K562 (cell line): ENCODE measurements around the gene PARD3B. TPM values are rescaled to one million over a fixed set of nuclear protein-coding genes. Genes with fewer than 3 reads are reported as not detected.

Experiments
- ATAC-seq: fragments of 200-7000 bp; cut with Tn5 transposase; 3 replicates; pipeline ENCODE4 v1.9.1; 2020; ENCODE audit warnings: moderate library complexity
- BruUV-seq: library from RNA; stranded (reverse); fragments of 400-500 nt; replicated peaks from 2 replicates; lab custom pipeline; 2021; lab: Mats Ljungman, UMichigan
- CTCF ChIA-PET: fragments of 300-600 bp; formaldehyde crosslinking; extraction: SDS; loops from one replicate; lab custom pipeline; 2021; ENCODE audit warnings: low intra/inter-chr PET ratio; lab: Yijun Ruan, JAX
- POLR2A ChIA-PET: fragments of 300-600, 350-650 bp; sonication (Branson Sonifier 250); formaldehyde crosslinking; extraction: SDS; loops from one replicate; lab custom pipeline; 2021; ENCODE audit warnings: antibody characterized with exemption, inconsistent platforms; lab: Yijun Ruan, JAX
- DNase-seq, 4 experiments: peaks; one replicate each; pipeline versions ENCODE4 v3.0.0 to v3.0.0-alpha.2; 2011 to 2018; ENCODE audit warnings: low spot score in 3 of 4, mixed read lengths in 3 of 4; ENCODE audit errors: extremely low read depth in 1 of 4
- FAIRE-seq: peaks from 2 replicates; lab custom pipeline; 2011; peaks lifted over from hg19 to GRCh38; lab: Jason Lieb, UNC
- H2AFZ ChIP-seq: 2 replicates; pipeline ENCODE4 v1.6.0; 2011; ENCODE audit warnings: low read depth, low read length, control low read depth, inconsistent platforms
- H3K27ac ChIP-seq: fragments of 200-600 bp; 3 replicates; pipeline ENCODE4 v1.8.0; 2011; ENCODE audit warnings: low read depth, mild to moderate bottlenecking, control low read depth, inconsistent platforms, low read length, moderate library complexity, mixed read lengths; ENCODE audit errors: extremely low read depth
- H3K27me3 ChIP-seq, 2 experiments: fragments of 300-600 bp in 1 of 2; 2 replicates in 1 of 2; 3 replicates in 1 of 2; pipeline versions ENCODE4 v1.6.0 to v1.8.0; 2011; ENCODE audit warnings: inconsistent platforms in 2 of 2, low read length in 2 of 2, mild to moderate bottlenecking in 1 of 2, mixed read lengths in 1 of 2, moderate library complexity in 1 of 2; ENCODE audit not compliant: control insufficient read depth in 2 of 2, insufficient read depth in 2 of 2
- H3K36me3 ChIP-seq: fragments of 300-600 bp; 3 replicates; pipeline ENCODE4 v1.8.0; 2011; ENCODE audit warnings: mild to moderate bottlenecking, low read length, inconsistent platforms; ENCODE audit not compliant: control insufficient read depth, insufficient read depth
- H3K4me1 ChIP-seq, 2 experiments: fragments of 200-600 bp in 1 of 2; replicated peaks in 1 of 2; 2 replicates in 1 of 2; 3 replicates in 1 of 2; pipeline versions ENCODE4 v1.5.1 to v1.8.0; 2011; ENCODE audit warnings: inconsistent platforms in 2 of 2, low read length in 2 of 2, mild to moderate bottlenecking in 1 of 2, mixed read lengths in 1 of 2, moderate library complexity in 1 of 2; ENCODE audit not compliant: control insufficient read depth in 2 of 2, insufficient read depth in 2 of 2
- H3K4me2 ChIP-seq: 2 replicates; pipeline ENCODE4 v1.6.1; 2011; ENCODE audit warnings: low read length, control low read depth, inconsistent platforms, mixed read lengths; ENCODE audit not compliant: insufficient read depth
- H3K4me3 ChIP-seq: fragments of 200-600 bp; sonication (generic), shearing (Covaris generic); 2 replicates; pipeline ENCODE4 v1.5.1; 2016; ENCODE audit warnings: control low read depth, inconsistent platforms
- H3K79me2 ChIP-seq: fragments of 200-600 bp; 3 replicates; pipeline ENCODE4 v1.8.0; 2011; ENCODE audit warnings: low read length, inconsistent platforms; ENCODE audit not compliant: control insufficient read depth, insufficient read depth
- H3K9ac ChIP-seq, 2 experiments: 2 replicates each; pipeline versions ENCODE4 v1.6.0 to v1.6.1; 2011; ENCODE audit warnings: low read depth in 2 of 2, low read length in 2 of 2, control low read depth in 1 of 2, inconsistent platforms in 1 of 2, mild to moderate bottlenecking in 1 of 2, mixed read lengths in 1 of 2; ENCODE audit not compliant: insufficient read depth in 1 of 2
- H3K9me1 ChIP-seq: one replicate; pipeline ENCODE4 v1.6.0; 2011; ENCODE audit warnings: inconsistent platforms, mild to moderate bottlenecking, low read length, moderate library complexity; ENCODE audit not compliant: control insufficient read depth, insufficient read depth
- H3K9me3 ChIP-seq: replicated peaks from 2 replicates; pipeline ENCODE4 v1.5.1; 2011; ENCODE audit warnings: low read depth, low read length, inconsistent platforms; ENCODE audit not compliant: control insufficient read depth, insufficient read depth
- H4K20me1 ChIP-seq: replicated peaks from 2 replicates; pipeline ENCODE4 v1.6.1; 2011; ENCODE audit warnings: low read length, inconsistent platforms, mixed read lengths; ENCODE audit not compliant: control insufficient read depth, insufficient read depth
- EHMT2 ChIP-seq: fragments of 450-650 bp; IDR thresholded peaks from 2 replicates; pipeline ENCODE4 v1.6.1; 2018; ENCODE audit warnings: antibody characterized with exemption
- ESRRB ChIP-seq: fragments of 250-450 bp; sonication (Bioruptor Pico); IDR thresholded peaks from 2 replicates; pipeline ENCODE4 v1.5.0; 2020; ENCODE audit warnings: mild to moderate bottlenecking, moderate library complexity, borderline replicate concordance
- FOXM1 ChIP-seq, 2 experiments: fragments of 450-650 bp in 1 of 2; sonication (generic) in 1 of 2; formaldehyde crosslinking in 1 of 2; IDR thresholded peaks; 2 replicates each; pipeline versions ENCODE4 v1.6.1 to v1.9.0; 2017 to 2022; ENCODE audit warnings: low read depth in 2 of 2, mild to moderate bottlenecking in 2 of 2, missing genetic modification reagents in 1 of 2, moderate library complexity in 1 of 2
- GTF2E2 ChIP-seq: fragments of 200-800 bp; sonication (Bioruptor generic); IDR thresholded peaks from 2 replicates; pipeline ENCODE4 v1.6.1; 2016; ENCODE audit warnings: missing genetic modification characterization, missing compliant biosample characterization
- GTF3C2 ChIP-seq: IDR thresholded peaks from 3 replicates; pipeline ENCODE4 v1.6.1; 2011; ENCODE audit warnings: borderline replicate concordance, mild to moderate bottlenecking, moderate library complexity; ENCODE audit not compliant: insufficient read length; ENCODE audit errors: extremely low read depth
- JUN ChIP-seq, 2 experiments: sonication (generic) in 1 of 2; formaldehyde crosslinking in 1 of 2; IDR thresholded peaks; 2 replicates each; pipeline versions ENCODE4 v1.6.1 to v1.8.0; 2012 to 2022; ENCODE audit warnings: borderline replicate concordance in 2 of 2, mild to moderate bottlenecking in 2 of 2, improper control_type of control experiment in 1 of 2, low read depth in 1 of 2, low read length in 1 of 2, missing genetic modification reagents in 1 of 2
- PRPF4 ChIP-seq: fragments of 200-400 bp; formaldehyde crosslinking; IDR thresholded peaks from one replicate; pipeline ENCODE4 v1.6.1; 2017; ENCODE audit warnings: low read length, low read depth, mild to moderate bottlenecking; ENCODE audit not compliant: insufficient read depth, poor library complexity, severe bottlenecking
- RBBP5 ChIP-seq: fragments of 200-600 bp; sonication (generic); IDR thresholded peaks from 2 replicates; pipeline ENCODE4 v1.6.1; 2012; ENCODE audit warnings: borderline replicate concordance, mild to moderate bottlenecking, low read length, control low read depth, inconsistent platforms; ENCODE audit not compliant: insufficient read depth, poor library complexity, severe bottlenecking
- RBM15 ChIP-seq: fragments of 200-400 bp; formaldehyde crosslinking; IDR thresholded peaks from 2 replicates; pipeline ENCODE4 v1.6.1; 2018; ENCODE audit warnings: mild to moderate bottlenecking, low read length, moderate library complexity; ENCODE audit not compliant: insufficient read depth
- RBM17 ChIP-seq: fragments of 200-400 bp; formaldehyde crosslinking; IDR thresholded peaks from 2 replicates; pipeline ENCODE4 v1.6.1; 2017; ENCODE audit warnings: low read depth, mild to moderate bottlenecking, low read length, borderline replicate concordance
- RCOR1 ChIP-seq, 2 experiments: IDR thresholded peaks; 2 replicates each; pipeline ENCODE4 v1.6.1; 2012; ENCODE audit warnings: low read depth in 2 of 2, low read length in 2 of 2, borderline replicate concordance in 1 of 2, improper control_type of control experiment in 1 of 2
- SIN3B ChIP-seq: fragments of 450-650 bp; IDR thresholded peaks from 2 replicates; pipeline ENCODE4 v1.6.1; 2017; ENCODE audit warnings: low read depth, mild to moderate bottlenecking, moderate library complexity
- TRIM24 ChIP-seq, 2 experiments: fragments of 450-650 bp; IDR thresholded peaks; 2 replicates each; pipeline ENCODE4 v1.6.1; 2016
- ZEB2 ChIP-seq: fragments of 450-650 bp; IDR thresholded peaks from 2 replicates; pipeline ENCODE4 v1.6.1; 2016
- ZNF507 ChIP-seq: conservative IDR thresholded peaks from 2 replicates; pipeline ENCODE4 v1.6.1; 2017; ENCODE audit warnings: missing genetic modification characterization, missing compliant biosample characterization
- ZNF57 ChIP-seq: fragments of 450-650 bp; formaldehyde crosslinking; IDR thresholded peaks from 2 replicates; pipeline ENCODE4 v1.4.0; 2020; ENCODE audit warnings: mild to moderate bottlenecking, moderate library complexity
- ZNF830 ChIP-seq: fragments of 250-450 bp; sonication (Bioruptor Pico); IDR thresholded peaks from 2 replicates; pipeline ENCODE4 v1.5.0; 2021; ENCODE audit warnings: mild to moderate bottlenecking
- WGBS: fragments of 100-300 bp; shearing (Covaris generic); methylation state at CpG from one replicate; pipeline ENCODE4 v1.1.6; 2016; ENCODE audit warnings: low coverage, mixed read lengths; ENCODE audit not compliant: insufficient coverage; ENCODE audit errors: missing lambda C conversion rate; 5-methylcytosine and 5-hydroxymethylcytosine counted together
- in situ Hi-C: fragments of 300-500 bp; cut with MboI; formaldehyde crosslinking; loops from 4 replicates; pipeline ENCODE4 v1.15.0; 2018; ENCODE audit warnings: inconsistent platforms, mixed read lengths
- intact Hi-C: fragments of 100-400 bp; cut with micrococcal nuclease; formaldehyde crosslinking; loops from 2 replicates; pipeline ENCODE4 v1.14.2; 2022
- polyA plus RNA-seq, 8 experiments: library from polyadenylated mRNA; depleted of rRNA in 4 of 8; stranded (reverse) in 5 of 8; unstranded in 3 of 8; fragments of >200 nt; fragmentation: Nextera tagmentation in 2 of 8; fragmentation: Illumina TruSeq in 1 of 8; extraction: Ambion mirVana in 2 of 8; extraction: Trizol in 1 of 8; gene quantifications; 2 replicates each; pipeline versions ENCODE4 v1.2.1 to v1.2.3, GENCODE V29; 2011 to 2014; ENCODE audit warnings: inconsistent platforms in 1 of 8, missing spikeins in 1 of 8
- total RNA-seq, 7 experiments: library from RNA; depleted of rRNA in 6 of 7; stranded (reverse); fragments of >200 nt in 6 of 7; fragmentation: Illumina TruSeq in 2 of 7; extraction: Trizol in 2 of 7; gene quantifications; 2 replicates each; pipeline versions ENCODE4 v1.2.1 to v1.2.3, GENCODE V29; 2011 to 2021; ENCODE audit warnings: low replicate concordance in 1 of 7

The PARD3B gene
- total and polyA plus RNA-seq, 9 of the 15 experiments (the other 6 are each of a cell fraction or from before 2014, with no cell fraction given): 0.15 to 3.0 (median 1.1) TPM

GRCh38 chr2:204590063-204590462 lies 44.8 kb downstream of the PARD3B start:
- BruUV-seq: no TSS peak
- DNase-seq (no peak), FAIRE-seq (no peak), ATAC-seq (no peak)
- Histone ChIP-seq H3K27ac (no peak overlapping the region), H3K4me2 (no peak overlapping the region), H3K9me3 (no peaks in the 10 kb centered on the region), H3K4me1 (no peaks in the 10 kb centered on the region), H3K4me3 (no peak overlapping the region), H3K27me3 (no peaks in the 10 kb centered on the region), H4K20me1 (no peaks in the 10 kb centered on the region), H3K9me1 (no peaks in the 10 kb centered on the region), H2AFZ (no peak overlapping the region), H3K79me2 (no peaks in the 10 kb centered on the region)
- in situ Hi-C loops: no loop called here
- intact Hi-C loops: no loop called here
- POLR2A ChIA-PET: no interaction called here
- CTCF ChIA-PET: no interaction called here
- 8% methylated on average over 2 of the region's 3 CpGs for WGBS
- TF ChIP-seq ESRRB (CRISPR knock-in tag) (no peak), SIN3B (no peak), ZNF57 (CRISPR knock-in tag) (no peak), JUN (IDR thresholded peaks at IDR 0.05; ENCODE audit: borderline replicate concordance, low read depth, low read length) (no peak), JUN (CRISPR knock-in tag; IDR thresholded peaks at IDR 0.05; ENCODE audit: borderline replicate concordance) (no peak), RBM15 (no peak), ZNF507 (no peak), GTF2E2 (no peak), FOXM1 (IDR thresholded peaks at IDR 0.05; ENCODE audit: low read depth) (no peak), FOXM1 (CRISPR knock-in tag; IDR thresholded peaks at IDR 0.05; ENCODE audit: low read depth) (no peak), RCOR1 (IDR thresholded peaks at IDR 0.05; ENCODE audit: borderline replicate concordance in 1 of 2, low read depth in 2 of 2, low read length in 2 of 2) (no peak), ZNF830 (CRISPR knock-in tag) (no peak), RBBP5 (no peak), EHMT2 (no peak), TRIM24 (IDR thresholded peaks at IDR 0.05) (no peak), PRPF4 (no peak), ZEB2 (no peak), RBM17 (no peak), GTF3C2 (no peak)
- TF ChIP-seq, all 486 proteins: peak for 0
- H3K9ac ChIP-seq: no peak overlapping the region
- H3K36me3 ChIP-seq: no peaks in the 10 kb centered on the region
